GM11168 (cell line): ENCODE results near the gene MMP15.
"Not testable (repeated sequence)": the region's sequence is repeated elsewhere in the genome, so short reads cannot be mapped to it uniquely, and the experiment has no call there.

ENCODE experiments used
- in situ Hi-C: fragments of 300-500 bp; cut with MboI; formaldehyde crosslinking; loops from one replicate; pipeline ENCODE4 v1.12.0; 2022; ENCODE audit warnings: low sequenced_read_pairs; ENCODE audit not compliant: unreplicated experiment

The MMP15 gene

DNA sequence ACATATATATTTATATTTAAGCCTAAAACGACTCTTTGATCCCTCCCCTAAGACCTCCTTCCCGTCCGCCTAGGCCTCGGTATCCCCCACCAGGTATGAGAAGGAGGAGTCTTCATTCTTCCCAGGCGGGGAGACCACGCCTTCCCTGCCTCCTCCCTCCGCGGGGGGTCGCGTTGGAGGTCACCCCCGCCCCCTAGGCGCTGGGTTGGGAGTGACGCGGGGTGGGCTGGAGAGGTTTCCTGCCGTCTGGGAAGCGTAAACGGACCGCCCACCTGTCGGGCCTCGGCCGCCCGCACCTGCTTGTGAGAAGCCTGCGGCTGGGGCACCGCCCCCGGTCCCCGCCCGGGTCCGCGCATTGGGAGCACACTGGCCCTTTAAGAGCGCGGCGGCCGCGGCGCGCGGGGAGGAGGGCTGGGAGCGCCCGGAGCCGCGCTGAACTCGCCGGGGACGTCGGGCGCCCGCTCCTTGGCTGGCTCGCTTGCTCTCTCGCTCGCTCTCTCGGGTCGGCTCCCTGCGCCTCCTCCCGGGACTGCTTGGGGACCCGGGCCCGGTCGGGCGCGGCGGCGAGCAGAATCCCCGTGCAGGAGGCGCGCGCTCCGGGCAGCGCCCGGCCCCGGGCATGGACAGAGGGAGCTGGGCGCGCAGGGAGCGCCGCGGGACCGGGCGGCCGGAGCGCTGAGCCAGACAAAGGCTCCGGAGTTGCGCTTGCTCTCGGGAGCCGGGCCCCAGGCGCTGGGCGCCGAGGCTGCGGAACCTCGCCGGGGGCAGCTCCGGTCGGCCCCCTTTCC is at the start of gene MMP15:
Gene MMP15, plus strand, starts transcription at position 404 of the 788 bp plus-strand sequence. CDS start 597 bp downstream, outside the sequence.
- in situ Hi-C loops = no loop called here

DNA sequence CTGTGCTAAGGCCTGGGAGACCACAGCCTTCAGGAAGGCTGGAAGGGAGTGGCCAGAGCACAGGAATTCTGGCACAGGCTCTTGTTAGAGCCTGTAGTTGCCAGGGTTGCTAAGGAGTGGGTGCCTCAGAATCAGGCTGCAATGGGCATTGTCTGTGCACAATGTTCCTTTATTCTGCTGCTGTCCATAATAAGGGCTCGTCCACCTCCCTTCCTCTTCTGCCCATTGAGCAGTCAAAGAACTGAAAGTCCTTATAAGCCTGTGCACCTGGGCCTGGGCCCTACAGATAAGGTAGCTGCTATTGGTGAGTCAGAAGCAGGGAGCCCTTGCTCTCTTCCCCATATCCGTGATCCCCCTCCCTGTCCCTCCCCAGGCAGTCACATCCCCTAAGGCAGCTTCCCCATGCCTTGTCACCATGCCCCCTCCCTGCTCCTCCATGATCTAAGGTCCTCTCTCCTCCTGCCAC is 49.2 kb upstream of the MMP15 start:
- in situ Hi-C loops = no loop called here

DNA sequence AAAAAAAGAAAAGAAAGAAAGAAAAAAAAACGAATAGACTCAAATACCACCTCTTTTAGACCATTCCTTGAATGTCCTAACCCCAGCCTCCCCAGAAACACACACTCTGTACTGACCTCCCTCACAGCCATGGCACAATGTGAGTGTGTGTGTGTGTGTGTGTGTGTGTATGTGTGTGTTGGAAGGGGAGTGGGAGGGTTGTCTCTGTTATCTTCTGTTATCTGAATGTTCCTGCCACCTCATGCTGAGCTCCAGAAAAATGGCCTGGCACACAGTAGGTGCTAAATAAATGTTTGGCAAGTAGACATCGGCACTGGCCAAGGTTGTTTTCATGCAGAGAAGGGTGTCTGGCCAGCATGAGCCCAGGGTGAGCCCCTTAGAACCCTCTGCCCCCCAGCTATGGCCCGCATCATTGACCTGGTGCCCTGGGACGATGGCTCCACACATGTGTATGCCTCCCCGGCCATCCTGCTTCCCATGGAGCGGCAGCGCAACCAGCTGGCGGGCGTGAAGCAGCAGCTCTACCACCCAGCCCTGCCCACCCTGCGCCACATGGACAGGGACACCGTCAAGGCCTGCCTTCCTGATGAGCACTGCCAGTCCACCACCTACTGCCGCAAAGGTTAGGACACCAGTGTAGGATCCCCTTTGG is 48.0 kb upstream of the MMP15 start:
- in situ Hi-C loops = no loop called here

DNA sequence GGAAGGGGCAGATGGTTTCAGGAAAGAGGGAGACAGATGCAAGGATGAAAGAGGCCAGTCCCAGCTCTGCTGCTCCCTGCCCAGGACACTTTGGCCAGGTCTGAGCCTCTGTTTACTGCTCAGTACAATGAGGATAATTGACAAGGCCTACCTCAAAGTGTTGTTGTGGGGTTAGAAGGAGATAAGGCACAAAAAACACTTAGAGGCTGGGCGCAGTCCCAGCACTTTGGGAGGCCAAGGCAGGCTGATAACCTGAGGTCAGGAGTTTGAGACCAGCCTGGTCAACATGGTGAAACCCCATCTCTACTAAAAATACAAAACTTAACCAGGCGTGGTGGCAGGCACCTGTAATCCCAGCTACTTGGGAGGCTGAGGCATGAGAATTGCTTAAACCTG is 47.5 kb upstream of the MMP15 start:
- in situ Hi-C loops = not testable (repeated sequence)

DNA sequence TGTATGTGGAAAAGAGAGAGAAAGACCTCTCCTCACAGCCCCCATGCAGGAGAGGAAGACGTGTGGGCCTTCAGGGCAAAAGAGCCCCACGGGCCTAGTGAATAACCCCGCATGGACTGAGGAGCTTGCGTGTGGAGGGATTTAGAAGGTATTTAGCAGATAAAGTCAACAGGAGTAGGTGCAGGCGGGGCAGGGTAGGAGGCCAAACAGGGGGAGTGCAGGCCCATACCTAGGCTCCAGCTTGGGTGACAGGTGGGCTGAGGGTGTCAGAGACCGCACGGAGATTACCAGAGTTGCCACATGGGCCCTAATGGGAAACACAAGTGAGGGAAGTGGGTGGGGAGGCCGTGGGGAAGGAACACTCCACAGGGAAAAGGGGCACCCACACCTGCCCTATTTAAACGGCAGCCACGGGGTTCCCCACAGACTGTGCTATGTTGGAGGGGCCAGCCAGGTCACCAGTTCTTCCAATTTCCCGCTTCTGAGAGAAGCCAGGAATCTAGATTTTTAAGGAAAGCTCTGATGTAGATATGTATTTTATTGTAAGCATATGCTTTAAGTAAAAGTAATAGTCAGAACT is 46.5 kb upstream of the MMP15 start:
- in situ Hi-C loops = no loop called here

DNA sequence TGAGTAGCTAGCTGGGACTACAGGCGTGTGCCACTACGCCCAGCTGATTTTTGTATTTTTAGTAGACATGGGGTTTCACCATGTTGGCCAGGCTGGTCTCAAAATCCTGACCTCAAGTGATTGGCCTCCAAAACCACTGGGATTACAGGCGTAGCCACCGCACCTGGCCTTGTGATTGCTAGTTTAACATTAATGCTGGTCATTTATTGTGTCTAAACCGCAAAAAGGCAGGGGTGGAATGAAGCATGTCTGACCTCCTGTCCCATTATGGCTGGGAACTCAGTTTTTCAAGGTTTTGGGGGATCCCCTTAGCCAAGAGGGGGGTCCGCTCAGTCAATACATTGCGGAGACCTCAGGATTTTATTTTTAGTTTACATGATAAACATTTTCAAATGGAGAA is 43.9 kb upstream of the MMP15 start:
- in situ Hi-C loops = no loop called here

DNA sequence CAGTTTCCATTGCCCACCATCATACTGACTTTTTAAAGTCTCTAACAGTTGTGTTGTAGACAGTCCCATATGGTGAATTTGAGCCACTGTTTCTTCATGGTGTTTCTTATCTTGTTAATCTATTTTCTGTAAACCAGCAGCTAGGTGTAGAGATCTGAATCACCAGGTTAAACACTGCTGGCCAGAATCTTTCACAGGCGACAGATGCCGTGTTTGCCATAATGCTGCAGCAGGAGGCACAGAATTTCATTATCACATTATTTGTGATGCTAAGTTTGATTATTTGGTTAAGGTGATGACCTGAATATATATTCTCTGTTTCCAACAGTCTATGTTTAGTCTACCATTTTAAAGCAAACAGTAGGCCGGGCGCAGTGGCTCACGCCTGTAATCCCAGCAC is 43.2 kb upstream of the MMP15 start:
- in situ Hi-C loops = no loop called here

DNA sequence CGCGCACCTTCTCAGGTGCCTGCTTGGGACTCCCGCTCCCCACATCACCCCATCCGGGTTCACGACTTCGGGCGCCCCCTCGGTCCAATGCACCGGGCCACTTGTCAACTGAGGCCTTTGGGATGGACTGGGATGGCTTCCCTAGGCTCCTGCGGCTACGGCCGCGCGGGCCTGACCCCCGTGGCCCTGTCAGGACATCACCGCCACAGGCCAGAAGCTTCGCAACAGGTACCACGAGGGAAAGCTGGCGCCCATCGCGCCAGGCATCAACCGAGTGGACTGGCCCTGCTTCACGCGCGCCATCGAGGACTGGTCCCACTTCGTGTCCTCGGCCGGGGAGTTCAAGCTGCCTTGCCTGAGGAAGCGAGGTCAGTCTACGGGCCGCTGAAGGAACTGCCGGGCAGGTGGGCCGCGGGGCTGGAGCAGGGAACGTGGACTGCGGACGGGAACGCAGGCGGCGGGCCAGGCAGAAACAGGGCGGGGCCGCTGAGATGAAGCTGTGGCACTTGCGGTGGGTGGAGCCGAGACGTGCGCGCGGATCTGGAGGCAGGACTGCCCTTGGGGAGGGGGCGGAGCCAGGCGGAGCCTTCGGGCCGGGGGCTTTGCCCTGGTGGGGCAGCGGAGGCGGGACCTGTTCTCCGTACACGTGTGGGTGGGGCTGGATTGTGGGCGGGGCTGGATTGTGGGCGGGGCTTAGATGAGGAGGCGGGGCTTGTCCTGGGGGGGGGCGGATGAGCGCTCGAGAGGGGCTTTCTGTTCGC is 40.9 kb upstream of the MMP15 start:
- in situ Hi-C loops = no loop called here

DNA sequence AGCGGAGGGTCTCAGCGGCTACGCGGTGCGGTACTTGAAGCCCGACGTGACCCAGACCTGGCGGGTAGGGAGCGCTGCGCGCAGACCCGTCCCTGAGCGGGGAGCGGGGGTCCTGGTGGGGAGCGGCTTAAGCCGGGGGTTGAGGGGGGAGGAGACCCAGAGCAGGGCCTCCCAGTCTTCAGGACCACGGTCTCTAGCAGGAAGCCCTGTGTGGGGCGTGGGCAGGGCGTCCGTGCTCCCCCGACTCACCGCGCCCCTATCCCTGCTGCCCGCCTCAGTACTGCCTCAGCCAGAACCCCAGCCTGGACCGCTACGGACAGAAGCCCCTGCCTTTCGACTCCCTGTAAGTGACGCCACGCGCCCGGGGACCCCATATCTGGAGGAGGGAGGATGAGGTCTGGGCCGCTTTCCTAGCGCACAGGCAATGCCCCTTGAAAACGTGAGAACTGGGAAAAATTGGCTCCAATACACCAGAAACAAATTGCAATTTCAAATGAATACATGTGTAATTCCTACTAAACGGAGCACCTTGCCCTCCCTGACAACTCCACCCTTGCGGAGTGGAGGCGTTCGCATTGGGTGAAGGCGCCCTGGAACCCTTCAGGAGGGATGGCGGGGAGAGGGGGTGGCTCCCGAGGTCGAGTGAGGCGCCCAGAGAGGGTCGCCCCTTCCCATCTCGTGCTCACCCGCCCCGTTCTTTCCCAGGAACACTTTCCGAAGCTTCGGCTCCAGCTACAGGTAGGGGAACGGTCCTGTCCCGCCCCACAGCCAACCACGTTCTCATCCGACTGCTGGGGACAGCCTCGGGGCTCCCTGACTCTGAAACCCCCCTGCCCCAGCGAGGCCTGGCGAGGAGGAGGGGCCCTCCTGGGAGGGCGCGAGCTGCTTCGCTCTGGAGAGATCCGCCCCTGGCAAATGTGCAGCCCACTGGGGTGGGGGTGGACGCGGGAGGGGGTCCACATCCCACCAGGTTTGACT is 40.1 kb upstream of the MMP15 start:
- in situ Hi-C loops = no loop called here

DNA sequence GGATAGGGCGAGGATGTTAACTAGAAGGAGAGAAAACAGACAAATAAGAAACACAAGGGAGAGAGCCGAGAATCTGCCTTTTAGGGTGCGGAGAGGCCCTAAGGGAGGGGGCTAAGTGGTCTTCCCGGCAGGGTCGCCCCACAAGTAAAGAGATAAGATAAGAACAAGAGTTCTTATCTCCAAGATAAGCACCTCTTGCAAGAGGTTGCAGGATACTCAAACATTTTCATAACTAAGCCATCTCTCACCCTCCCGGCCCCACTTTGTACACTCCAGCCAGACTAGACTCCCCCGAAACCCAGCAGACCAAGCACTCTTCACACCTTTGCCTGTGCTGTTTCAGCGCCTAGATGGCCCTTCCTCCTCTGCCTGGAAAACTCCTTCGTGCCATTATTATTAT is 39.4 kb upstream of the MMP15 start:
- in situ Hi-C loops = no loop called here

DNA sequence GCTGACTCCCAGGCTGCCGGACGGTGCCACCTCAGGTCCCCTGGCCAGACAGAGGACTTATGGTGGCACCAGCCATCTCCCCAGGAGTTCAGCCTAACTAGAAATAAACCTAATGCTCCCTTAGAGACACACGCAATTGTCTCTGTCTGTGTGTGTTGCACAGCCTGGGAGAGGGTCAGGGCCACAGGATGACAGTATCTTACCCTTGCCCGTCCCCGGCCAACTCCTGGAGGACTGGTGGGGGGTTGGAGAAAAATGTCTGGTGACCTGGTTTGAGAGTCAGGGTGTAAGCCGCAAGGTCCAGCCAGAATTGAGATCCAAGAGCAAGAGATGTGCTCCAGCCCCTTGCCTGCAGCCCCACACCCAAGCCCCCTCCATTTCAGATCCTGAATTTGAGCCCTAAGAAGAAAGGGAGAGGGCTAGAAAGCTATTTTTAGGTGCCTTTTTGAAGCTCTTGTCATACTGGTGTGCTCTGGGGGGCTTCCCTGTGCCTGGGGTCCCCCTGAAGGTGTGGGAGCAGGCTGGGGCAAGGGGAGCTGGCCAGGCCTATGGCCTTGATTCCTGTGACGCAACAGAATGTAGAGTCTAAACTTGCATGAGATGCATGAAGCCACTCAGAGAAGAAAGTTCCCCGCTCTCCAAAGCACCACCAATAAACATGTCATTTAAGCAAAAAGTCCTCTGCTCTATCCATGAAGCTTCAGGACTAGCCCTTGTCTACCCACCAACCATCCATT is 37.9 kb upstream of the MMP15 start:
- in situ Hi-C loops = no loop called here

DNA sequence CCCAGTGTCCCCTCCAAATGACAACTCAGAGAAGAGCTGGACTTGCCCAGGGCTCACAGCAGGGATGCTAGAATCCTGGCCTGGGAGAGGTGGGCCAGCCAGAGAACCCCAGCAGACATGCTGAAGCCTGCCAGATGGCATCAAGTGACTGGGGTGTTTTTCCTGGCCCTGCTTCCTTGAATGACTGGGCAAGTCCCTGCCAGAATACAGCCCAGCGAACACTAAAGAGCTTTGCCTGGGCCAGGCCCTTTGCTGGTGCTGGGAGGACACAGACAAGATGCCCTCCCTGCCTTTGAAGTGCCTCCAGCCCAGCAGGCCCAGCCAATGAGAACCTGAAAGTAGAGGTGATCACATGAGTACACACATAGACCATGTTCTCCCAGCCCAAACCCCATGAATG is 36.6 kb upstream of the MMP15 start:
- in situ Hi-C loops = no loop called here

DNA sequence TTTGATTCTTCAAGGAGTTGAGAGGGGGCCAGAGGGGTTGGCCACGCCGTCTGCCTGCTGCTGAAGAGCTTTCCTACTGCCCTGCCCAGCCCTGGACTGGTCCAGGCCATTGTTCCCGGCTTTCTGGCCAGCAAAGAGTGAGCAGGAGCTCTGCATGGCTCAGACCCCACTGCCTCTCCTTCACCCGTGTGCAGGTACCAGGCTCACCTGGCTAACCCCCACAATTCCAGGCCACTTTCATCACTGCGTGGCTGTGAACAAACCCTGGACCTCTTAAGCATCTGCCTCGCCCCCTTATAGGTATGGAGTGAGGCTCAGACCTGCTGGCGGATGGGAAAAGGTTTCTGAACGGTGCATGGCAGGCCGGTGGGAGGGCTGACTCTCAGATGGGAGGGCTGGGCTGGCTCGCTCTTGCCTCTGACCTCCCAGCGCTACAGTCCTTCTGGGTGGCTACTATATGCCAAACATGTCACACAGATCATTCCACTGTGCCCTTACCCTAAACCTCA is 33.9 kb upstream of the MMP15 start:
- in situ Hi-C loops = no loop called here

DNA sequence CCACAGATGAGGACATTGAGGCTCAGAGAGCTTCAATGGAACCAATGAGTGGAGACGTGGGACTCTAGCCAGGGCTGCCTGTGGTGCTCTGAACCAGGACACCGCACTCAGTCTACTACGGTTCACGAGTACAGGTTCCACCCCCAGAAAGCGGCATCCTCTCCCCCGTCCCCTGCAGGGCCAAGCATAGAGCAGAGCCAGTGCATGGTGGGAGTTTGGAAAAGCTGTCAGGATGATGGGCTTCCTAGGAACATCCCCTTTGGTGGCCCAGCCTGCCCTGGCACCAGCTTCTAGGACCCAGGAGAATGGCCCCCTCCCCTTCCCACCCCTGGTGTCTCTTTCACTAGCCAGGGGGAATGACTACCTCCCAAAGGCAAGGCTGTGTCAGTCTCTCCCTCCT is 33.5 kb upstream of the MMP15 start:
- in situ Hi-C loops = no loop called here

DNA sequence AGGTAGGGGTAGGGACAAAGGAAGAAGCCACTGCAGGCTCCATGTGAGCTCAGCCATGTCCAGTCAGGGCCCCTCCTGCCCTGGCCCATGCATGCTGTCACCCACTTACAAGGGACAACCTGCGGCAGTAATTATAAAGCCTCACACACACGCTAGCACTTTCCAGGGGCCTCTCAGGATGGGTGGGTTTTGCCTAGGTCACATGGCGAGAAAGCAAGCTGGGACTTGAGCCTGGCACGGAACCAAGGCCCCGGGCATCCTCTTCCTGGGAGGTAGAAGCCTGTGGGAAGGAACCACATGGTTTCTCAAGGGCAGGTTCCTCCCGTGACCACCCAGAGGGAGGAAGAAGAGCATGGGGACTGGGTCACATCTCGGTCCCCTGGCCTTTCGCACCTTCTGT is 32.1 kb upstream of the MMP15 start:
- in situ Hi-C loops = no loop called here

DNA sequence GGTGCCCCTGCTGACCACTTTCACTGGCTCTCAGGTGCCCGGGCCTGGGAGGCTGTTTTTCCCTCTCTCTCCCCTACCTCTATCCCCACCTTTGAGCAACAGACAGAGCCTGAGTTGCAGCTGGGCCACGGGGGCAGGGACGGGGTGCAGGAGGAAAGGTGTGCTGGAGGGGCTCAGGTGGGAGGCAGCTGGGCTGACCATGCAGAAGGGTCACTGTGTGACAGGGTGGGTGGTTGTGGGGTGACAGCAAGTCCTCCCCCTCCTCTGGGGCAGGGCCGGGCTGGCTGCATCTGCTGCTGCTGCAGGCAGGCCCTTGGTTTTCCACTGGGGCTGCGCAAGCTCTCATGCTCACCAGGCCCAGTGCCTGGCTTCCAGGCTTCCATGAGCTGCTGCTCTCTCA is 31.7 kb upstream of the MMP15 start:
- in situ Hi-C loops = no loop called here

DNA sequence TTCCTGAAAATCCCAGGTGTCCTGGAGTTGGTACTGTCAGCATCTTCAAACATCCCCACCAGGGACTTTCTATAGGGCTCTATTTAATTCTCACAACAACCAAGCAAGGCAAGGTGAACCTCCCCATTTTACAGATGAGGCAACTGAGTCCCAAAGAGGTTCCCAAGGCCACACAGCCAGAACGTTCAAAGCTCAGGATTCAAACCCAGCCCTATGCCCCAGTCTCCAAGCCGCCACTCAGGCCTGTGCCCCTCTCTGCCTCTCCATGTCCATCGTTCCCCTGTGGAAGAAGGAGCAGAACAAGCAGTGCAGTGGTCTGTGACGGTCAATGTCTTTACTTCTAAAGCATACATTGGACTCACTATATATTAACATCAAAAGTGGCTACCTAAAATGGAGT is 31.2 kb upstream of the MMP15 start:
- in situ Hi-C loops = no loop called here

DNA sequence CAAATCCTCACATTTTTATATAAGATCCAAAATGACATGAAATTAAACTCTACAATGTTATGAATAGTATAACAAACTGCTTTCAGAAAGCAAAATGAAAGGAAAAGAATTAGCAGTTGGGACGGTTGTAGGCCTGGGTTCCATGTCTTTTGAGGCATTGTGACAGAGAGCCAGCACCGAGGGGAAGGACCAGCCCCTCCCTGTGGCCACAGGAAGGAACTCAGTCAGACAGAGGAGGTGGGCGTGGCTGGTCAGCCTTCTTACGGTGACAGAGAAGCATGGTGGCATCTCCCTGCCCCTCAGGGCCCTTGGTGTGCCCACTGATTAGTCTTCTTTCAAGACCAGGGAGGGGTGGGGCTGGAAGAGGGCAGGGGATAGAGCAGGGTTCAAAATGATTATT is 30.8 kb upstream of the MMP15 start:
- in situ Hi-C loops = no loop called here
